SH-SY5Y (cell line): Measurements from ENCODE around the gene DPP6.
A peak's percentile ranks its signal among the peaks of the same experiment; 100 is the strongest.
"Not testable (repeated sequence)": the region's sequence is repeated elsewhere in the genome, so short reads cannot be mapped to it uniquely, and the experiment has no call there.

ENCODE experiments used
- GATA2 ChIP-seq: IDR thresholded peaks from 2 replicates; pipeline ENCODE4 v1.6.1; 2011; ENCODE audit warnings: mild to moderate bottlenecking, low read depth, low read length
- GATA3 ChIP-seq: IDR thresholded peaks from 2 replicates; pipeline ENCODE4 v1.6.1; 2011; ENCODE audit warnings: low read depth, mild to moderate bottlenecking, low read length, moderate library complexity

Gene DPP6

GRCh38 chr7:154051643-154052529, at the start of gene DPP6:
DPP6 (plus strand) TSS chr7:154052398.
- TF ChIP-seq GATA2, GATA3: not testable (repeated sequence)

DNA sequence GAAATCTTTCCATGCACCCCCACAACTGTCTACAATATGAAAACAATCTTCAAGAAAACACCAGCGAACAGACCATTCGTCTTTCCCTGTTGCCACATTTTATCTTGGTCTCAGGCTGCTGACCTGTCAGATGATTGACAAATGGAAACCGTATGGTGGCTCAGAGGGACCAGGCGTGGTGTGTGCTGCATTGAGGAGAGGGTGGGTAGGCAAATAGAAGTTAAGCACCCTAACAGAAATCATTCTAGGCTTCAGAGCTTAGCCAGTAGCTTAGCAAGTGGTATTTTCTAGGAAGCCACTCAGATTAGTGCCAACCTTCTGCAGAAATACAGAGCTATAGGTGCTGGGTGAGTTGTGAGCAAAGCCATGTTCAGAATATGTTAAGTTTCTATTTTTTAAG, 114.9 kb downstream of the DPP6 start:
- no peak for TF ChIP-seq GATA3
- no peak for TF ChIP-seq GATA2

DNA sequence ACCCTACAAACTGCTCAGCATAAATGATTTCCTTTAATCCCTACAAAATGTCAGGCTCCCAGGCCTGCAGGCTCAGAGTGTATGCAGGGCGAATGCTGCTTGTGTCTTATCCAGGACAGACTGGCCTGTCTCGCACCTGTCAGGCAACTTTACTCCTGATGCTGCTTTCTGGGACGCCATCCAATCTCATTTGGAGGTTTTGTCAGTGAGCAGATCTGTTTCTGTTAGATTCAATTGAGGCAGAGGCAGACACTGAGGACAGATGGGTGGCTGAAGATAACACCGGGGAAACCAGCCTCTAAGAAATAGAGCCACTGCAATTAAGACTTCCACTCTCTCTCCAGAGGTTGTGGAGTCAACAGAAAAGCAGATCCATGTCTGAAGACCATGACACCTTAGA, 115.6 kb downstream of the DPP6 start:
- TF ChIP-seq GATA2, result peak; percentile 98
- TF ChIP-seq GATA3, result peak; percentile 92

- TF ChIP-seq GATA3, result no peak
These were observed 119.2 kb downstream of the DPP6 start for GRCh38 chr7:154171422-154171821.

GRCh38 chr7:154172236-154172635, 120.0 kb downstream of the DPP6 start:
- TF ChIP-seq GATA3 (no peak), GATA2 (no peak)

DNA sequence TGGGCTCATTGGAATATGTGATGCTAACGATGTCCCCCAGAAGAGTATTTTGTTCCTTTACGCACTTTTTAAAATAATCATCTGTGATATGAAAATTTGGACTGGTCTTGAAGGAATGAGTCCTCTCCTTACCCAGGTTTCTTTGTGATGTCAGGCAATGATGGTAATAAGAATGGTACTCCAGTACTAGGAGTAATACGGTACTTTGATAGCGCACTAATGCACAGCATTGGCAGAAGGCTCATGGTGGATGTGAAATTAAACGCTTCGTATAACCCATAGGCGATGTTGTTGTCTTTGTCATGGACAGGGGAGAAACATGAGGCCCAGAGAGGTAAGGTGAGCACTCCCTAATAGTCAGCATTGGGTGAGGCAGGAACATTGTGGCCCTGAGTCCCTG, 125.4 kb downstream of the DPP6 start:
- TF ChIP-seq GATA3, result no peak
- TF ChIP-seq GATA2, result no peak

- no peak for TF ChIP-seq GATA2
- TF ChIP-seq GATA3, result no peak
These were observed 126.7 kb downstream of the DPP6 start for GRCh38 chr7:154178895-154179294.

- TF ChIP-seq GATA3 (no peak), GATA2 (no peak)
These were observed 131.3 kb downstream of the DPP6 start for GRCh38 chr7:154183482-154183881.

- TF ChIP-seq GATA3 (peak; percentile 54; the same call in 1 of the 2 replicates), GATA2 (peak; percentile 84)
These were observed 131.7 kb downstream of the DPP6 start for GRCh38 chr7:154183946-154184345.

- TF ChIP-seq GATA2 (no peak), GATA3 (no peak)
These were observed 134.6 kb downstream of the DPP6 start for GRCh38 chr7:154186811-154187210.

DNA sequence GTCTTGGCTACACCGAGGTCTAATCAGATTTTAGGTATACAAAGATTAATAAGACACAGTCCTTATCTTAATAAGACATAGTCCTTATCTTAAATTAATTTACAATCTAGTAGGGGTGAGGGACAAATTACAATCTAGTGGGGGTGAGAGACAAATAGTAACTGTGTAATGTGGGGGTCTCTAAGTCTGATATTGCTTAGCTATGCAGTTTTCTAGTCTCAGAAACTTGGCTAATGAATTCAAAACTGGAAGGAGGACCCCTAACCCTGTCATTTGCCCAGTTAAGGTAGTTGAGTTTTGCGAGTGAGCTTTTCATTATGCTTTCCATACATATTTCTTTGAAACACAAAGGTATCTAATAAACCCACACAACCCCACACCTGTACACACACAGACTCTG, 136.1 kb downstream of the DPP6 start:
- no peak for TF ChIP-seq GATA2
- TF ChIP-seq GATA3, result no peak

DNA sequence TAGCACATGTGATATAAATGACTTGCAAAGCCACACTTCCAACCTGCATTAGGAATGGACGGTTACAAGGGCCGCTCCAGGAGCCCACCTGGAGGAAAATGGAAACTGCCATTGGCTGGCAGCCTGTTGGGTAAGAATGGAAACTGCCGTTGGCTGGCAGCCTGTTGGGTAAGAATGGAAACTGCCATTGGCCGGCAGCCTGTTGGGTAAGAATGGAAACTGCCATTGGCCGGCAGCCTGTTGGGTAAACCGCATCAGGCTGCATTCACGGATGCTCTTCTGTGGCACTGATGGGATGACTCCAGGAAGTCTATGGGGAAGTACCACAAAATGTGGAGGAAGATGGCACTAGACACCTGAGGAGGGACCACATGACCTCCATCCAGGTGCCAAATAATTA, 143.1 kb downstream of the DPP6 start:
- TF ChIP-seq GATA2, result no peak
- no peak for TF ChIP-seq GATA3

GRCh38 chr7:154198481-154198880, 146.3 kb downstream of the DPP6 start:
- TF ChIP-seq GATA3, result no peak
- TF ChIP-seq GATA2, result no peak

DNA sequence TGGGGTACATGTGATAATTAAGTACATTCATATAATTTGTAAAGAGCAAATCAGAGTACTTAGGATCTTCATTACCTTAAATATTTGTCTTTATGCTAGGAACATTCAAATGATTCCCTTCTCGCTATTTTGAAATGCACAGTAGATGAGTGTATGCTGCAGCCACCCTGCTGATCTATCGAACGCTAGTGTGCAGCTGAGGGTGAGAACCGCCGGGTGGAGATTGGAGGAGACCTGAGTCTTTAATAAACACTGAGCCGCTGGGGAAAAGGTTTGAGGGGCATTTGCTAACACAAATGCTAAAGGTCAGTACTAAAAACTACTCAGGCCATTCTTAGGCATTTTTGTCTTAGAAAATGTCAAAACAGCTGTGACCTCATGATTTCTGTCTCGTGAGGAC, 148.0 kb downstream of the DPP6 start:
- TF ChIP-seq GATA3, result no peak
- no peak for TF ChIP-seq GATA2

DNA sequence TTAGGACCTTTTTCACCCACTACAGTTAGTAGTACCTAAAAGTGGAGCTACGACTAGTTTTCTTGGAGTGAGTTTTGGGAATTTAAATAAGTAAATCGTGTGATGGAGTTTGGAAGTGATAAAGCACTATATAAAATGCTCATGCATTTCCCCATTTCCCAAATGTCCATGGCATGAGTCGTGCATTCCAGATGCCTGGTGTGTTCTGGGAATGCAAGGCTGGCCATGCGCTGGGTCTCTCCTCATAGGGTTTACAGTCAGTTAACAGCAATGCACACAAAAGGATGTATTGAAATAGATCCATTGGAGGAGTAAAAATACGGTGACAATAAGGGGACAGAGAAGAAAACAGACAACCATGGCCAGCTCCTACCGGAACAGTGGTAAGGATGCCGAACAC, 149.8 kb downstream of the DPP6 start:
- no peak for TF ChIP-seq GATA3
- no peak for TF ChIP-seq GATA2
